ENCODE data around the gene UBE2O. TPM values are rescaled to one million over a fixed set of nuclear protein-coding genes. Genes with fewer than 3 reads are reported as not detected.

The UBE2O gene
- total and polyA plus RNA-seq, 2 experiments from 2014 or later = 28.5 to 62.6 TPM

- no peaks in the 10 kb centered on the region for H3K27me3 ChIP-seq
- H3K4me3 ChIP-seq = no peak overlapping the region
- no peak for TF ChIP-seq CTCF (IDR thresholded peaks at IDR 0.05; ENCODE audit: low read depth, low read length)
- peaks cover 19% of the 10 kb centered on the region for H3K36me3 ChIP-seq
- H3K9me3 ChIP-seq (ENCODE audit: low read depth) = no peaks in the 10 kb centered on the region
- H3K27ac ChIP-seq = no peak overlapping the region
- no peaks in the 10 kb centered on the region for H3K4me1 ChIP-seq (ENCODE audit: low read depth)
- no peak for DNase-seq (ENCODE audit: low read depth in 1 of 2, low spot score in 1 of 2)
Observed at GRCh38 chr17:76345377-76345974, 107.5 kb downstream of the UBE2O start.

- H3K27me3 ChIP-seq = no peaks in the 10 kb centered on the region
- DNase-seq (ENCODE audit: low read depth in 1 of 2, low spot score in 1 of 2) = no peak
- H3K4me3 ChIP-seq = no peak overlapping the region
- no peaks in the 10 kb centered on the region for H3K9me3 ChIP-seq (ENCODE audit: low read depth)
- H3K36me3 ChIP-seq = peaks cover 19% of the 10 kb centered on the region
- no peak for TF ChIP-seq CTCF (IDR thresholded peaks at IDR 0.05; ENCODE audit: low read depth, low read length)
- H3K4me1 ChIP-seq (ENCODE audit: low read depth) = no peaks in the 10 kb centered on the region
- H3K27ac ChIP-seq = no peak overlapping the region
Observed at GRCh38 chr17:76343106-76343505, 109.8 kb downstream of the UBE2O start.

GRCh38 chr17:76341301-76341700, 111.7 kb downstream of the UBE2O start:
- TF ChIP-seq CTCF (IDR thresholded peaks at IDR 0.05; ENCODE audit: low read depth, low read length) = no peak
- Histone ChIP-seq H3K27ac (no peak overlapping the region), H3K27me3 (no peaks in the 10 kb centered on the region), H3K9me3 (ENCODE audit: low read depth) (no peaks in the 10 kb centered on the region), H3K4me3 (no peak overlapping the region), H3K4me1 (ENCODE audit: low read depth) (no peaks in the 10 kb centered on the region), H3K36me3 (peaks cover 12% of the 10 kb centered on the region)
- DNase-seq (ENCODE audit: low read depth in 1 of 2, low spot score in 1 of 2) = no peak

Other genes with a start within 250 kb of the UBE2O start
- 11.4 and 15.0 TPM in 2 replicates for gene RNF157, start 212.7 kb downstream of the UBE2O start, total RNA-seq
- gene RNF157, start 212.7 kb downstream of the UBE2O start, polyA plus RNA-seq = 11.0 and 15.2 TPM in 2 replicates
- gene UBALD2, start 187.8 kb downstream of the UBE2O start, total RNA-seq = 13.5 and 23.2 TPM in 2 replicates
- 13.2 and 19.6 TPM in 2 replicates for gene UBALD2, start 187.8 kb downstream of the UBE2O start, polyA plus RNA-seq
- 6.4 and 6.8 TPM in 2 replicates for gene QRICH2, start 144.9 kb downstream of the UBE2O start, total RNA-seq
- gene QRICH2, start 144.9 kb downstream of the UBE2O start, polyA plus RNA-seq = 2.2 and 5.0 TPM in 2 replicates
- gene PRPSAP1, start 99.2 kb downstream of the UBE2O start, total RNA-seq = 59.5 and 63.5 TPM in 2 replicates
- 80.4 and 114 TPM in 2 replicates for gene PRPSAP1, start 99.2 kb downstream of the UBE2O start, polyA plus RNA-seq
- 19.4 and 24.3 TPM in 2 replicates for gene SPHK1, start 68.5 kb downstream of the UBE2O start, total RNA-seq
- gene SPHK1, start 68.5 kb downstream of the UBE2O start, polyA plus RNA-seq = 14.3 and 18.7 TPM in 2 replicates
- gene AANAT, start 14.5 kb upstream of the UBE2O start, total RNA-seq = 0.28 and 0.33 TPM in 2 replicates
- gene AANAT, start 14.5 kb upstream of the UBE2O start, polyA plus RNA-seq = 2.1 TPM in 1 of 2 replicates, not detected in the other
- 6.8 and 18.7 TPM in 2 replicates for gene RHBDF2, start 48.3 kb upstream of the UBE2O start, total RNA-seq
- gene RHBDF2, start 48.3 kb upstream of the UBE2O start, polyA plus RNA-seq = 8.7 and 9.5 TPM in 2 replicates
- 7.4 and 10.3 TPM in 2 replicates for gene CYGB, start 84.6 kb upstream of the UBE2O start, total RNA-seq
- 3.5 and 11.9 TPM in 2 replicates for gene CYGB, start 84.6 kb upstream of the UBE2O start, polyA plus RNA-seq
- 7.3 and 7.7 TPM in 2 replicates for gene PRCD, start 86.9 kb upstream of the UBE2O start, total RNA-seq
- gene PRCD, start 86.9 kb upstream of the UBE2O start, polyA plus RNA-seq = 13.3 and 14.4 TPM in 2 replicates
- gene ST6GALNAC2, start 132.7 kb upstream of the UBE2O start, total RNA-seq = 0.11 and 1.0 TPM in 2 replicates
- 0.27 and 0.88 TPM in 2 replicates for gene ST6GALNAC2, start 132.7 kb upstream of the UBE2O start, polyA plus RNA-seq
- gene ST6GALNAC1, start 190.6 kb upstream of the UBE2O start, total RNA-seq = 0.99 TPM in 1 of 2 replicates, not detected in the other
- not detected in 2 replicates for gene ST6GALNAC1, start 190.6 kb upstream of the UBE2O start, polyA plus RNA-seq